Epithelial cell of proximal tubule (primary cell): ENCODE data around the gene APBB2. TPM values are rescaled to one million over a fixed set of nuclear protein-coding genes. Genes with fewer than 3 reads are reported as not detected.

Source experiments
- DNase-seq: peaks from one replicate; pipeline ENCODE4 v3.0.0-alpha.2; 2011; ENCODE audit warnings: low read depth
- H3K4me3 ChIP-seq: 2 replicates; pipeline ENCODE4 v1.5.1; 2011; ENCODE audit warnings: low read depth, mild to moderate bottlenecking, low read length
- total RNA-seq: library from RNA; depleted of rRNA; stranded (reverse); fragments of >200 nt; gene quantifications from 2 replicates; pipeline ENCODE4 v1.2.3, GENCODE V29; 2015
- TF ChIP-seq, protein P1 (sequence below): conservative IDR thresholded peaks from 2 replicates; pipeline ENCODE4 v1.5.1; 2012; ENCODE audit warnings: low read depth, mild to moderate bottlenecking, low read length

APBB2 gene
- total RNA-seq, 1 donor from 2014 or later = 27.9 TPM

DNA sequence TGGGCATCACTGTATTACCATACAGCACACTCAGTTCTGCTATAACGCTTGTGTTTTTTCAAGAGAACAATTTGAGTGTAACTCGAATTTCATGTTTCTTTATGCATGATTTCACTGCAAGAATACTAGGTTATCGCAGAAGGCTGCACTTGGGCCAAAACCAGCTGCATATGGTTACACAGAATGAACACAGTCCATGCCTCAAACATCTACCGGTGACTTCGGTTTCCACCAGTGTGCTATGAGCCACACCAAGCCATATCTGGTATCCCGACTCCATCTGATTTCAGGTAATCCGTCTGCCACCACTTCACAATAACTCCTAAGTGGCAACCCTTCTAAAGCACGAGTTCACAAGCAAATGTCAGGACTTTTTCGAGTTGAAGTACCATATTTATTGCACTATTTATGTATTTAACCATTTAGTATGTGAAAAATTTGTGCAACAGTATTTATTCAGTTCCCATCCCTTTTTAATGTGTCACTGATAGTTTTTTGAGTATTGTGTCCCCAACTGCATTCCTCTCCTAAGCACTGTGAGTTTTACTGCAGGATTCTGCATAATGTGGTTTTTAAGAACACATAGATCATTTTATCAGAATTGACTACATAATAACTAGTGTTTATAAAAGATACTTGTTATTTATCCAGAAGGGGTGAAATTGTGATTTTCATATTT, 111.8 kb downstream of the APBB2 start:
- TF ChIP-seq, protein P1, sequence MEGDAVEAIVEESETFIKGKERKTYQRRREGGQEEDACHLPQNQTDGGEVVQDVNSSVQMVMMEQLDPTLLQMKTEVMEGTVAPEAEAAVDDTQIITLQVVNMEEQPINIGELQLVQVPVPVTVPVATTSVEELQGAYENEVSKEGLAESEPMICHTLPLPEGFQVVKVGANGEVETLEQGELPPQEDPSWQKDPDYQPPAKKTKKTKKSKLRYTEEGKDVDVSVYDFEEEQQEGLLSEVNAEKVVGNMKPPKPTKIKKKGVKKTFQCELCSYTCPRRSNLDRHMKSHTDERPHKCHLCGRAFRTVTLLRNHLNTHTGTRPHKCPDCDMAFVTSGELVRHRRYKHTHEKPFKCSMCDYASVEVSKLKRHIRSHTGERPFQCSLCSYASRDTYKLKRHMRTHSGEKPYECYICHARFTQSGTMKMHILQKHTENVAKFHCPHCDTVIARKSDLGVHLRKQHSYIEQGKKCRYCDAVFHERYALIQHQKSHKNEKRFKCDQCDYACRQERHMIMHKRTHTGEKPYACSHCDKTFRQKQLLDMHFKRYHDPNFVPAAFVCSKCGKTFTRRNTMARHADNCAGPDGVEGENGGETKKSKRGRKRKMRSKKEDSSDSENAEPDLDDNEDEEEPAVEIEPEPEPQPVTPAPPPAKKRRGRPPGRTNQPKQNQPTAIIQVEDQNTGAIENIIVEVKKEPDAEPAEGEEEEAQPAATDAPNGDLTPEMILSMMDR = no peak
- DNase-seq = no peak
- no peak overlapping the region for H3K4me3 ChIP-seq

DNA sequence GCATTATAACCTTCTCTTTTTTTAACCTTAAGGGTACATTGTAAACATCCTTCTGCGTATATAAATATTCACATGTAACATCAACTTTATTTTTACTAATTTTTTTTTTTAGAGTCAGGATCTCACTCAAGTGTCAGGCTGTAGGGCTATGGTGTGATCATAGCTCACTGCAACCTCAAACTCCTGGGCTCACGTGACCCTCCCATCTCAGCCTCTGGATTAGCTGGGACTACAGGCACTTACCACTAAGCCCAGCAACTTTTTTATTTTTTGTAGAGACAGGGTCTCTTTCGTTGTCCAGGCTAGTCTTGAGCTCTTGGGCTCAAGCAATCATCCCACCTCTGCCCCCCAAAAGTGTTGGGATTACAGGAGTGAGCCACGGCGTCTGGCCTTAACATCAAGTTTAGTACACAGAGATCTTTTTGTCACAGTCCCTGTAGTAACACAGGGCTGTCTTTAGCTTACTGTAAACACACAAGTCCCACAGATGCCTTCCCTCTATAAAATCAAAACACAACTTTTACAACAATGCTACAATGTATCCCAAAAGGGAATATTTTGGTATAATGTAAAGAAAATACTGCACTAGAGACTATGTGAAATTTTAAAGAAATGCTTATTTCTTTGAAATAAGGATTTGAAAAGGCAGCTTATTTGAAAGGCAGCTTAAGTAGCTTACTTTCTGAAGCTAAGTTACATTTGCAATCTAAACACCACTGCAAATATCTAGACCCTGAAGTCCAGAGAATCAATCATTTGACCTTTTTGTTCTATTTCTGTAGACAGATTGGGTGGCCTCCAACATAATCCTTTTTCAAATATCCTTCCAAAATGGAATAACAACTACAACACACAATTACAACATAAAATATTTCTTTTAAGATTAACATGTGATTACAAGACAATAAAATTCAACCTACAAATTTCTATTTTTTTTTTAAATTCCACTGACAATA, 116.0 kb downstream of the APBB2 start:
- H3K4me3 ChIP-seq = no peak overlapping the region
- TF ChIP-seq, protein P1 = no peak
- no peak for DNase-seq

DNA sequence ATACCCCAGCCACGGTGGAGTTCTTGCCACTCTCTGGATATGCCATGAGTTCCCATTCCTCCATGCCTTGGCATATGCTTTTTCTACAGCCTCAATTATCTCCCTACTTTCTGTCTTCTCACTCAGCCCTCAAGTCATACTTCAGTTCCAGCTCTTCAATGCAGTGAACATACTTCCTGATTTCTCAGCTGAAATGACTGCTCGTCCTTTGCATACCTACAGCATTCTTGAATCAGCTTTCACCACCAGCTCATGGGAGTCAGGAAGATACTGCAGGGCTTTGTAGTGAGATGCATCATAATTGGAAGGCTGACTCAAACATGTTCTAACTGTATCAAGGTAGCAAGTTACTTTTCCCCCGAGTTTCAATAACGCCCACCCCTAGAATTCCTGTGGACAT, 118.4 kb downstream of the APBB2 start:
- no peak for DNase-seq
- H3K4me3 ChIP-seq = no peak overlapping the region
- TF ChIP-seq, protein P1 = no peak

DNA sequence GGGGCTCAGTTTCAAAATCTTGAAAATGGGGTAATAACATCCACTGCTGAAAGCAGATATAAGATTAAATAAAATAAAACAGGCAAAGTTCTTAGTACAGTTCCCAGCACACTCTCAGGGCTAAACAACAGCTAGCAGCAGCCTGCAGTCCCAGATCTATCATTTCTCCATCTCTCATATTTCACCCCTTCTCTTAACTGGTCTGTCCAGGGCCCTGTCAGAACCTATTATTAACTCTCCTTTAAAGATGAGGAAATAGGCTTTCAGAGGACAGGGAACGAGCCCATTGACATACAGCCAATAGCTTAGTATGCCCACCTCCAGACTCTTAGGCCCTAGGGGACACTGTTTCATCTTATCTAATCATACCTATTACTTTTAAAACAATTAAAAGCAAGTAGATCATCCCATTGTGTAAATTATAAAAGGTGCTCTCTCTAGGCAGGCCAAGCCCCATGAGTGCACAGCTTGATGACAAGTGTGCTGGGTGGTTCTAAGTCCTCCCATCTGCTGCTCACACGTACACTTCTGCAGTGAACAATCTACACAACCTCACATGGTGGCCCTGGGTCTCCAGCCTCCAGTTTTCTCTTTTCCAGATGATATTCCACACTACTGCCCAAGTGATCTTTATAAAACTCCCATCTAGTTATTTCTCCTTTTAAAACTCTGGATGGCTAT, 119.0 kb downstream of the APBB2 start:
- TF ChIP-seq, protein P1 = no peak
- no peak overlapping the region for H3K4me3 ChIP-seq
- DNase-seq = no peak

DNA sequence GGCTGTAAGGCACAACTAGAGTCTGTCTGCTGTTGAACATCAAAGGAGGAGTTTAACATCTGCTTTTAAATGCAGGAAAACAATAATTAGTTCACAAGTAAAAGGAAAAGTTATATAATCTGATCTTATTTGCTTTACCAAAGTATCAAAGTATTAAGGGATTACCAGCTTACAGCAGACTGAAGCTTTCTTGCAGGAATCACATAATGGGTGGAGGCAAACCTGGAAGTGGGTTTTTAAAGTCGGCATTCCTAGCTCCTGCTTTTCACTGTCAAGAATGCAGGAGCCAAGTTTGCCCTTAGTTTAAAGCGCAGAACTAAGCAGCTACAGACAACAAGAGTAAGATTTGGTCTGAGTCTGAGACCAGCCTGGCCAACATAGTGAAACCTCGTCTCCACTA, 122.2 kb downstream of the APBB2 start:
- H3K4me3 ChIP-seq = no peak overlapping the region
- DNase-seq = no peak
- TF ChIP-seq, protein P1 = no peak

DNA sequence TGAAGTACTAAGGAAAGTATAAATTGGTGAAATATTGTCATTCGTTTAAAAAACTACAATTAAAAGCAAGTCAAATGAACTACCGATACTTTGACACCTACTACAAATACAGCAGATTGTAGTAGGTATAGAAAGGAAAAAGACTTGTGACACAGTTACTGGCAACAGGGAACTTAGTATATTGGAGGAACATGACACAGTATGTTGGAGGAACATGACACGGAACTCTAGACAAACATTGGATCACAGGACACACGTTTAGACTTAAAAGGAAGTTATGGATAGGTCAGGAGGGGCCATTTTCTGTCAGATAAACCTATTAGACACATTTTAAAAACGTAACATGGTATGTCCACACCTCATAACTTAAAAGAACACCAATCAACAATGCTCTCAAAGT, 132.5 kb downstream of the APBB2 start:
- DNase-seq = no peak
- TF ChIP-seq, protein P1 = no peak

More for the DNA sequence above, 132.5 kb downstream of the APBB2 start:
- H3K4me3 ChIP-seq = no peak overlapping the region
